Endothelial cell of umbilical vein (primary cell): ENCODE data around the gene BLOC1S3.

Experiments
- EZH2 ChIP-seq: IDR thresholded peaks from 2 replicates; pipeline ENCODE4 v1.6.1; 2012; ENCODE audit warnings: borderline replicate concordance, low read depth, mild to moderate bottlenecking, moderate library complexity, low read length, inconsistent platforms; ENCODE audit not compliant: severe bottlenecking
- FOS ChIP-seq: IDR thresholded peaks from 2 replicates; pipeline ENCODE4 v1.6.1; 2011; ENCODE audit warnings: mild to moderate bottlenecking, low read length, moderate library complexity, borderline replicate concordance; ENCODE audit not compliant: insufficient read depth
- GATA2 ChIP-seq: IDR thresholded peaks from 2 replicates; pipeline ENCODE4 v1.7.0; 2011; ENCODE audit warnings: low read depth, mild to moderate bottlenecking, moderate library complexity, mixed read lengths, low read length; ENCODE audit not compliant: insufficient read length, insufficient read depth
- JUN ChIP-seq: IDR thresholded peaks from 2 replicates; pipeline ENCODE4 v1.6.1; 2011; ENCODE audit warnings: borderline replicate concordance, low read depth; ENCODE audit not compliant: insufficient read length, insufficient read depth
- MYC ChIP-seq: IDR thresholded peaks from one replicate; pipeline ENCODE4 v1.6.1; 2011; ENCODE audit warnings: mild to moderate bottlenecking, low read depth, low read length
- POLR2A ChIP-seq: IDR thresholded peaks from 2 replicates; pipeline ENCODE4 v1.6.1; 2012; ENCODE audit warnings: low read depth, mild to moderate bottlenecking, control low read depth, low read length
- POLR2AphosphoS5 ChIP-seq: IDR thresholded peaks from 2 replicates; pipeline ENCODE4 v1.6.1; 2012; ENCODE audit warnings: low read depth, mild to moderate bottlenecking, control low read depth, low read length, moderate library complexity; ENCODE audit not compliant: insufficient read depth
- TF ChIP-seq, protein P1 (sequence below), 2 donors: IDR thresholded peaks; 1 replicate in 1 of 2; 2 replicates in 1 of 2; pipeline ENCODE4 v1.5.1; 2011; ENCODE audit warnings: low read length in 2 of 2, mild to moderate bottlenecking in 2 of 2, moderate library complexity in 2 of 2, control low read depth in 1 of 2, inconsistent platforms in 1 of 2, low read depth in 1 of 2; ENCODE audit not compliant: insufficient read depth in 1 of 2; ENCODE audit errors: extremely low read depth in 1 of 2
- TF ChIP-seq, protein P2 (sequence below): IDR thresholded peaks from 2 replicates; pipeline ENCODE4 v1.6.1; 2011; ENCODE audit not compliant: insufficient read depth, insufficient read length

DNA sequence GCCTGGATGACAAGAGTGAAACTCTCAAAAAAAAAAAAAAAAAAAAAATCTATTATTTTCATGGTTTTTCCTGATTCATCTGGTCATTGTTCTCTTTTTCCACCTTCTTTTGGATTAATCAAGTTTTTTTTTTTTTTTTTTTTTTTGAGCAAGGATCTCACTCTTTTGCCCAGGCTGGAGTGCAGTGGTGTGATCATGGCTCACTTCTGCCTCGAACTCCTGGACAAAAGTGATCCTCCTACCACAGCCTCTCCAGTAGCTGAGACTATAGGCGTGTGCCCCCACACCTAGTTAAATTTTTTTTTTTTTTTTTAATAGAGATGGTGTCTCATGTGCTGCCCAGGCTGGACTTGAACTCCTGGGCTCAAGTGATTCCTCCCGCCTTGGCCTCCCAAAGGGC lies 27.7 kb downstream of the BLOC1S3 start:
- TF ChIP-seq, protein P1, sequence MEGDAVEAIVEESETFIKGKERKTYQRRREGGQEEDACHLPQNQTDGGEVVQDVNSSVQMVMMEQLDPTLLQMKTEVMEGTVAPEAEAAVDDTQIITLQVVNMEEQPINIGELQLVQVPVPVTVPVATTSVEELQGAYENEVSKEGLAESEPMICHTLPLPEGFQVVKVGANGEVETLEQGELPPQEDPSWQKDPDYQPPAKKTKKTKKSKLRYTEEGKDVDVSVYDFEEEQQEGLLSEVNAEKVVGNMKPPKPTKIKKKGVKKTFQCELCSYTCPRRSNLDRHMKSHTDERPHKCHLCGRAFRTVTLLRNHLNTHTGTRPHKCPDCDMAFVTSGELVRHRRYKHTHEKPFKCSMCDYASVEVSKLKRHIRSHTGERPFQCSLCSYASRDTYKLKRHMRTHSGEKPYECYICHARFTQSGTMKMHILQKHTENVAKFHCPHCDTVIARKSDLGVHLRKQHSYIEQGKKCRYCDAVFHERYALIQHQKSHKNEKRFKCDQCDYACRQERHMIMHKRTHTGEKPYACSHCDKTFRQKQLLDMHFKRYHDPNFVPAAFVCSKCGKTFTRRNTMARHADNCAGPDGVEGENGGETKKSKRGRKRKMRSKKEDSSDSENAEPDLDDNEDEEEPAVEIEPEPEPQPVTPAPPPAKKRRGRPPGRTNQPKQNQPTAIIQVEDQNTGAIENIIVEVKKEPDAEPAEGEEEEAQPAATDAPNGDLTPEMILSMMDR (IDR thresholded peaks at IDR 0.05; ENCODE audit: extremely low read depth in 1 of 2, insufficient read depth in 1 of 2, low read depth in 1 of 2, low read length in 2 of 2), result no peak
- TF ChIP-seq EZH2, result no peak
- TF ChIP-seq POLR2AphosphoS5, result no peak
- TF ChIP-seq, protein P2, sequence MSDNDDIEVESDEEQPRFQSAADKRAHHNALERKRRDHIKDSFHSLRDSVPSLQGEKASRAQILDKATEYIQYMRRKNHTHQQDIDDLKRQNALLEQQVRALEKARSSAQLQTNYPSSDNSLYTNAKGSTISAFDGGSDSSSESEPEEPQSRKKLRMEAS, result no peak
- no peak for TF ChIP-seq MYC
- TF ChIP-seq POLR2A, result no peak
- no peak for TF ChIP-seq JUN
- TF ChIP-seq FOS, result no peak
- TF ChIP-seq GATA2, result no peak
